GM18858 (cell line): ENCODE measurements around the gene RAD51B.
"Not testable (repeated sequence)": the region's sequence is repeated elsewhere in the genome, so short reads cannot be mapped to it uniquely, and the experiment has no call there.

Source experiments
- ATAC-seq: cut with Tn5 transposase; IDR thresholded peaks from one replicate; pipeline ENCODE4 v1.9.1; 2021; ENCODE audit not compliant: unreplicated experiment

Gene RAD51B

GRCh38 chr14:67943947-67944346, 124.4 kb downstream of the RAD51B start:
- ATAC-seq = no peak

- no peak for ATAC-seq
Observed at GRCh38 chr14:67944605-67945004, 125.0 kb downstream of the RAD51B start.

- ATAC-seq = no peak
Observed at GRCh38 chr14:67949771-67950170, 130.2 kb downstream of the RAD51B start.

GRCh38 chr14:67950386-67950785, 130.8 kb downstream of the RAD51B start:
- ATAC-seq = no peak

- no peak for ATAC-seq
Observed at GRCh38 chr14:67951529-67952135, 132.1 kb downstream of the RAD51B start.

GRCh38 chr14:67952381-67952780, 132.8 kb downstream of the RAD51B start:
- no peak for ATAC-seq

- ATAC-seq = no peak
Observed at GRCh38 chr14:67952786-67953185, 133.2 kb downstream of the RAD51B start.

GRCh38 chr14:67955261-67955660, 135.7 kb downstream of the RAD51B start:
- no peak for ATAC-seq

GRCh38 chr14:67957946-67958345, 138.4 kb downstream of the RAD51B start:
- no peak for ATAC-seq

GRCh38 chr14:67961676-67962075, 142.1 kb downstream of the RAD51B start:
- ATAC-seq = no peak

- ATAC-seq = no peak
Observed at GRCh38 chr14:67962215-67962644, 142.7 kb downstream of the RAD51B start.

- ATAC-seq = no peak
Observed at GRCh38 chr14:67963545-67963944, 144.0 kb downstream of the RAD51B start.

- no peak for ATAC-seq
Observed at GRCh38 chr14:67963960-67964812, 144.6 kb downstream of the RAD51B start.

GRCh38 chr14:67965696-67966095, 146.1 kb downstream of the RAD51B start:
- ATAC-seq = no peak

GRCh38 chr14:67967206-67967605, 147.6 kb downstream of the RAD51B start:
- ATAC-seq = no peak

GRCh38 chr14:67967970-67968369, 148.4 kb downstream of the RAD51B start:
- ATAC-seq = not testable (repeated sequence)

- ATAC-seq = no peak
Observed at GRCh38 chr14:67970923-67971322, 151.3 kb downstream of the RAD51B start.

- ATAC-seq = no peak
Observed at GRCh38 chr14:67971627-67972625, 152.3 kb downstream of the RAD51B start.

- no peak for ATAC-seq
Observed at GRCh38 chr14:67973436-67973835, 153.9 kb downstream of the RAD51B start.

GRCh38 chr14:67975470-67975869, 155.9 kb downstream of the RAD51B start:
- no peak for ATAC-seq

- ATAC-seq = no peak
Observed at GRCh38 chr14:67977434-67978034, 158.0 kb downstream of the RAD51B start.
